ENCODE results near the gene CGNL1. TPM values are rescaled to one million over a fixed set of nuclear protein-coding genes. Genes with fewer than 3 reads are reported as not detected.

CGNL1 gene
- total RNA-seq, 1 donor from 2014 or later = 5.4 TPM

GRCh38 chr15:57436166-57436565, 59.9 kb downstream of the CGNL1 start:
- peaks cover 8% of the 10 kb centered on the region for H3K4me1 Mint-ChIP-seq (ENCODE audit: low read depth, unreplicated experiment)
- peaks cover 2% of the 10 kb centered on the region for H3K9me3 Mint-ChIP-seq (ENCODE audit: unreplicated experiment)
- no peak overlapping the region for H3K4me3 Mint-ChIP-seq (ENCODE audit: unreplicated experiment)
- H3K27ac Mint-ChIP-seq (ENCODE audit: unreplicated experiment) = no peak overlapping the region
- TF ChIP-seq CTCF (IDR thresholded peaks at IDR 0.05; ENCODE audit: partially characterized antibody, unreplicated experiment) = no peak
- DNase-seq = no peak
- H3K36me3 Mint-ChIP-seq (ENCODE audit: unreplicated experiment) = peaks cover 6% of the 10 kb centered on the region
- peaks cover 1% of the 10 kb centered on the region for H3K27me3 Mint-ChIP-seq (ENCODE audit: unreplicated experiment)

GRCh38 chr15:57436961-57437360, 60.7 kb downstream of the CGNL1 start:
- H3K36me3 Mint-ChIP-seq (ENCODE audit: unreplicated experiment) = peaks cover 6% of the 10 kb centered on the region
- H3K27me3 Mint-ChIP-seq (ENCODE audit: unreplicated experiment) = peaks cover 1% of the 10 kb centered on the region
- H3K9me3 Mint-ChIP-seq (ENCODE audit: unreplicated experiment) = peaks cover 2% of the 10 kb centered on the region
- no peak overlapping the region for H3K27ac Mint-ChIP-seq (ENCODE audit: unreplicated experiment)
- TF ChIP-seq CTCF (IDR thresholded peaks at IDR 0.05; ENCODE audit: partially characterized antibody, unreplicated experiment) = no peak
- peaks cover 7% of the 10 kb centered on the region for H3K4me1 Mint-ChIP-seq (ENCODE audit: low read depth, unreplicated experiment)
- H3K4me3 Mint-ChIP-seq (ENCODE audit: unreplicated experiment) = no peak overlapping the region
- no peak for DNase-seq

GRCh38 chr15:57437564-57437963, 61.3 kb downstream of the CGNL1 start:
- TF ChIP-seq CTCF (IDR thresholded peaks at IDR 0.05; ENCODE audit: partially characterized antibody, unreplicated experiment) = no peak
- Mint-ChIP-seq H3K4me3 (ENCODE audit: unreplicated experiment) (no peak overlapping the region), H3K4me1 (ENCODE audit: low read depth, unreplicated experiment) (peaks cover 1% of the 10 kb centered on the region), H3K27ac (ENCODE audit: unreplicated experiment) (no peak overlapping the region), H3K27me3 (ENCODE audit: unreplicated experiment) (peaks cover 1% of the 10 kb centered on the region), H3K9me3 (ENCODE audit: unreplicated experiment) (peaks cover 2% of the 10 kb centered on the region), H3K36me3 (ENCODE audit: unreplicated experiment) (peaks cover 6% of the 10 kb centered on the region)
- DNase-seq = no peak

GRCh38 chr15:57438166-57438565, 61.9 kb downstream of the CGNL1 start:
- Mint-ChIP-seq H3K27ac (ENCODE audit: unreplicated experiment) (no peak overlapping the region), H3K4me3 (ENCODE audit: unreplicated experiment) (no peak overlapping the region), H3K27me3 (ENCODE audit: unreplicated experiment) (peaks cover 1% of the 10 kb centered on the region), H3K4me1 (ENCODE audit: low read depth, unreplicated experiment) (no peaks in the 10 kb centered on the region), H3K9me3 (ENCODE audit: unreplicated experiment) (peaks cover 2% of the 10 kb centered on the region), H3K36me3 (ENCODE audit: unreplicated experiment) (peaks cover 6% of the 10 kb centered on the region)
- no peak for TF ChIP-seq CTCF (IDR thresholded peaks at IDR 0.05; ENCODE audit: partially characterized antibody, unreplicated experiment)
- no peak for DNase-seq

GRCh38 chr15:57439128-57440027, 63.1 kb downstream of the CGNL1 start:
- H3K36me3 Mint-ChIP-seq (ENCODE audit: unreplicated experiment) = peaks cover 6% of the 10 kb centered on the region
- H3K4me3 Mint-ChIP-seq (ENCODE audit: unreplicated experiment) = no peak overlapping the region

More at GRCh38 chr15:57439128-57440027, 63.1 kb downstream of the CGNL1 start:
- H3K9me3 Mint-ChIP-seq (ENCODE audit: unreplicated experiment) = peaks cover 2% of the 10 kb centered on the region
- no peaks in the 10 kb centered on the region for H3K27me3 Mint-ChIP-seq (ENCODE audit: unreplicated experiment)
- no peak overlapping the region for H3K27ac Mint-ChIP-seq (ENCODE audit: unreplicated experiment)
- no peaks in the 10 kb centered on the region for H3K4me1 Mint-ChIP-seq (ENCODE audit: low read depth, unreplicated experiment)
- no peak for DNase-seq
- no peak for TF ChIP-seq CTCF (IDR thresholded peaks at IDR 0.05; ENCODE audit: partially characterized antibody, unreplicated experiment)

Data from glutamatergic neuron (in vitro differentiated cells).